Osteocyte (in vitro differentiated cells): ENCODE data around the gene MTX3. TPM values are rescaled to one million over a fixed set of nuclear protein-coding genes. Genes with fewer than 3 reads are reported as not detected.

Source experiments
- DNase-seq: peaks from one replicate; pipeline ENCODE4 v3.0.0; 2021; ENCODE audit warnings: mixed read lengths; ENCODE audit not compliant: unreplicated experiment; ENCODE audit errors: extremely low spot score
- H3K27ac Mint-ChIP-seq: one replicate; pipeline ENCODE4 v1.8.0; 2021; ENCODE audit warnings: mild to moderate bottlenecking, mixed read lengths; ENCODE audit not compliant: unreplicated experiment
- H3K27me3 Mint-ChIP-seq: one replicate; pipeline ENCODE4 v1.8.0; 2021; ENCODE audit warnings: mixed read lengths; ENCODE audit not compliant: unreplicated experiment
- H3K36me3 Mint-ChIP-seq: one replicate; pipeline ENCODE4 v1.8.0; 2021; ENCODE audit warnings: mixed read lengths; ENCODE audit not compliant: unreplicated experiment
- H3K4me1 Mint-ChIP-seq: one replicate; pipeline ENCODE4 v1.8.0; 2021; ENCODE audit warnings: mixed read lengths; ENCODE audit not compliant: unreplicated experiment
- H3K4me3 Mint-ChIP-seq: one replicate; pipeline ENCODE4 v1.8.0; 2021; ENCODE audit warnings: mild to moderate bottlenecking, moderate library complexity, mixed read lengths; ENCODE audit not compliant: unreplicated experiment
- H3K9me3 Mint-ChIP-seq: one replicate; pipeline ENCODE4 v1.8.0; 2021; ENCODE audit warnings: mixed read lengths; ENCODE audit not compliant: unreplicated experiment
- CTCF ChIP-seq: fragments of 200-600 bp; sonication (generic); IDR thresholded peaks from 2 replicates; pipeline ENCODE4 v1.5.0; 2021; ENCODE audit warnings: antibody characterized with exemption, mild to moderate bottlenecking, moderate library complexity
- total RNA-seq: library from RNA; stranded (reverse); gene quantifications from 2 replicates; pipeline ENCODE4 v1.2.1, GENCODE V29; 2021

Gene MTX3
- total RNA-seq, 1 donor from 2014 or later: 12.7 TPM

GRCh38 chr5:79955941-79956670 lies 35.0 kb downstream of the MTX3 start:
- TF ChIP-seq CTCF: no peak
- Mint-ChIP-seq H3K4me1 (peaks cover 11% of the 10 kb centered on the region), H3K27ac (no peak overlapping the region), H3K9me3 (peaks cover 5% of the 10 kb centered on the region), H3K4me3 (no peak overlapping the region), H3K36me3 (no peaks in the 10 kb centered on the region), H3K27me3 (peaks cover 10% of the 10 kb centered on the region)
- DNase-seq: no peak

- peaks cover 5% of the 10 kb centered on the region for H3K9me3 Mint-ChIP-seq
- H3K36me3 Mint-ChIP-seq: no peaks in the 10 kb centered on the region
- no peak overlapping the region for H3K4me3 Mint-ChIP-seq
- H3K4me1 Mint-ChIP-seq: peaks cover 11% of the 10 kb centered on the region
- DNase-seq: no peak
- peaks cover 4% of the 10 kb centered on the region for H3K27me3 Mint-ChIP-seq
- no peak overlapping the region for H3K27ac Mint-ChIP-seq
- no peak for TF ChIP-seq CTCF
These were observed 35.6 kb downstream of the MTX3 start for GRCh38 chr5:79955356-79955895.

GRCh38 chr5:79954620-79955019 lies 36.4 kb downstream of the MTX3 start:
- Mint-ChIP-seq H3K36me3 (no peaks in the 10 kb centered on the region), H3K27me3 (no peaks in the 10 kb centered on the region), H3K4me3 (no peak overlapping the region), H3K9me3 (peaks cover 5% of the 10 kb centered on the region), H3K27ac (no peak overlapping the region), H3K4me1 (peaks cover 11% of the 10 kb centered on the region)
- no peak for DNase-seq
- TF ChIP-seq CTCF: no peak

- no peak for TF ChIP-seq CTCF
- H3K4me3 Mint-ChIP-seq: no peak overlapping the region
- peaks cover under 1% of the 10 kb centered on the region for H3K9me3 Mint-ChIP-seq
- no peaks in the 10 kb centered on the region for H3K36me3 Mint-ChIP-seq
- no peaks in the 10 kb centered on the region for H3K4me1 Mint-ChIP-seq
- H3K27ac Mint-ChIP-seq: no peak overlapping the region
- no peak for DNase-seq
- no peaks in the 10 kb centered on the region for H3K27me3 Mint-ChIP-seq
These were observed 43.5 kb downstream of the MTX3 start for GRCh38 chr5:79947567-79947966.

DNA sequence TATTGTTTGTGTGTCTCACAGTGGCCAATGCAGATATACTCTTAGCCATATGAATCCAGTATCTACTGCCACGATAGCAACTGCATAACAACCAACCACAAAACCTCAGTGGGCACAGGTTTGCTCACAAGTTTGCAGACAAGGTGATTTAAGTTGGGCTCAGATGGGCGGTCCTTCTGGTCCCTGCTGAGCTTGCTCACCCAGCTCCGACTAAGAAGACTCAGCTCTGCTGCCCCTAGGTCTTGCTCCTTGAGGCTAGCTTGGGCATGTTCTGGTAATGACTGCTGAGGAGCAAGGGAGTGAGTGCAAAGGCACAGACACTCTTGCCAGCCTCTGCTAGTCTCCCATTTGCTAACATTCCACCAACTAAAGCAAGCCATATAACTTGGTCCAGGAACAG lies 52.6 kb downstream of the MTX3 start:
- no peaks in the 10 kb centered on the region for H3K36me3 Mint-ChIP-seq
- H3K27ac Mint-ChIP-seq: no peak overlapping the region
- no peaks in the 10 kb centered on the region for H3K4me1 Mint-ChIP-seq
- no peak overlapping the region for H3K4me3 Mint-ChIP-seq
- no peak for TF ChIP-seq CTCF
- no peaks in the 10 kb centered on the region for H3K9me3 Mint-ChIP-seq
- peaks cover 11% of the 10 kb centered on the region for H3K27me3 Mint-ChIP-seq
- DNase-seq: no peak
